Adrenal gland (tissue), 12 donors: ENCODE data around the gene FOXJ3. TPM values are rescaled to one million over a fixed set of nuclear protein-coding genes. Genes with fewer than 3 reads are reported as not detected.

ENCODE experiments used
- DNase-seq, 7 donors: peaks; one replicate each; pipeline ENCODE4 v3.0.0-alpha.2; 2019 to 2020
- H3K27ac ChIP-seq, 5 donors: fragments of 200-600 bp; sonication (generic) in 4 of 5; 1 replicate in 3 of 5; 2 replicates in 2 of 5; pipeline versions ENCODE4 v1.5.1 to v1.8.0; 2016 to 2020; ENCODE audit warnings: mild to moderate bottlenecking in 1 of 5
- H3K27me3 ChIP-seq: fragments of 200-600 bp; 2 replicates; pipeline ENCODE4 v1.8.0; 2021
- H3K36me3 ChIP-seq, 2 donors: fragments of 200-600 bp; replicated peaks in 1 of 2; 1 replicate in 1 of 2; 2 replicates in 1 of 2; pipeline versions ENCODE4 v1.5.1 to v1.8.0; 2018 to 2022
- H3K4me1 ChIP-seq, 2 donors: fragments of 200-600 bp; replicated peaks in 1 of 2; 1 replicate in 1 of 2; 2 replicates in 1 of 2; pipeline versions ENCODE4 v1.5.1 to v1.8.0; 2018 to 2021
- H3K4me3 ChIP-seq, 4 donors: fragments of 200-600 bp; sonication (generic) in 3 of 4; one replicate each; pipeline ENCODE4 v1.5.1; 2016 to 2018
- H3K9me3 ChIP-seq, 3 donors: fragments of 200-600 bp; sonication (generic) in 1 of 3; replicated peaks in 1 of 3; 1 replicate in 2 of 3; 2 replicates in 1 of 3; pipeline versions ENCODE4 v1.5.1 to v1.8.0; 2016 to 2021
- POLR2A ChIP-seq, 2 donors: fragments of 450-650 bp; IDR thresholded peaks; one replicate each; pipeline ENCODE4 v1.6.1; 2017; ENCODE audit warnings: antibody characterized with exemption in 2 of 2, mild to moderate bottlenecking in 2 of 2, moderate library complexity in 1 of 2
- WGBS, 4 donors: extraction: QIAGEN DNeasy Blood & Tissue Kit in 2 of 4; methylation state at CpG; one replicate each; pipeline versions ENCODE4 v1.1.5 to v1.1.7; 2013 to 2017; 5-methylcytosine and 5-hydroxymethylcytosine counted together
- intact Hi-C, 2 donors: fragments of 100-400 bp; cut with DNase I; formaldehyde crosslinking; loops; one replicate each; pipeline versions ENCODE4 v1.14.1 to v1.15.0; 2022 to 2023
- polyA plus RNA-seq, 3 donors: library from polyadenylated mRNA; stranded (reverse); fragments of 200-250 nt in 2 of 3; fragments of 350-450 nt in 1 of 3; fragmentation: Illumina TruSeq in 1 of 3; extraction: RNeasy Lipid Tissue Mini Kit (QIAGEN cat#74804) in 1 of 3; gene quantifications; one replicate each; pipeline ENCODE4 v1.2.3, GENCODE V29; 2013 to 2014
- total RNA-seq, 9 donors: library from RNA; depleted of rRNA in 4 of 9; stranded (reverse); fragments of >200 nt in 4 of 9; fragments of 120-200 nt in 1 of 9; fragmentation: NEBNext Ultra II Directional in 1 of 9; extraction: Animal tissue kit (Norgen Biotek cat#: 25700) in 1 of 9; gene quantifications; one replicate each; pipeline versions ENCODE4 v1.1.0 to v1.2.4, GENCODE V29; 2013 to 2023
- TF ChIP-seq, protein P1 (sequence below), 6 experiments: fragments of 450-650 bp in 4 of 6; fragments of 200-600 bp in 2 of 6; sonication (generic) in 1 of 6; IDR thresholded peaks; 1 replicate in 5 of 6; 2 replicates in 1 of 6; pipeline versions ENCODE4 v1.5.1 to v1.8.0; 2016 to 2021; ENCODE audit warnings: antibody characterized with exemption in 6 of 6, mild to moderate bottlenecking in 2 of 6, moderate library complexity in 1 of 6
- donor health status: healthy with polysubstance abuse.
- donor health status: Bipolar disorder and iron deficiency.
- donor health status: DM: yes; HTN: yes; CAD: no.
- donor health status: DM: no; HTN: no; CAD: no.
- donor health status: DM: no; HTN: no; CAD: no.
- donor health status: DM: yes; HTN: yes; CAD: no.

FOXJ3 gene
- total and polyA plus RNA-seq, 12 donors = 8.4 to 58.5 (median 33.4) TPM

DNA sequence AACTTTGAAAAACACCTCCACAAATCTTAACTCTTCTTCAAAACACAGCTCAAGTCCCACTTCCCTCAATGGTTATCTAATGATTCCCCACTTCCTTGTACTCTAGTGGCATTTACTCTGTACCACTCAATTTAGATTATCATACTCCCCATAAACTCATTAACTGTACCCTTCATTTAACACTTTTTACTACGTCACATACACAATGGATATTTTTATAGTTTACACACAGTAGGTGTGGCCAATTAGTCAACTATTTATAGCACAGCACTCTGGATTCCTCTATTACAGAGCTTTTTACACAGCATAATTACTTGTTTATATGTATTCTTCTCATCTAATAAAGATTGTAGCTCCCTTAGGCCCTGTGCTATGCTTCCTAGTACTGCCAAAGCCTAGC, 62.1 kb downstream of the FOXJ3 start:
- Histone ChIP-seq H3K27me3 (no peaks in the 10 kb centered on the region), H3K4me3 (no peak overlapping the region), H3K27ac (no peak overlapping the region), H3K9me3 (no peaks in the 10 kb centered on the region), H3K4me1 (peaks cover 0 to 3% of the 10 kb centered on the region in 2 donors), H3K36me3 (no peaks in the 10 kb centered on the region)
- intact Hi-C loops = no loop called here
- WGBS, 4 donors = 93 to 100% (median 95%) methylated on average over 1 of the region's 1 CpG
- DNase-seq = no peak
- no peak for TF ChIP-seq POLR2A (IDR thresholded peaks at IDR 0.05)
- TF ChIP-seq, protein P1, sequence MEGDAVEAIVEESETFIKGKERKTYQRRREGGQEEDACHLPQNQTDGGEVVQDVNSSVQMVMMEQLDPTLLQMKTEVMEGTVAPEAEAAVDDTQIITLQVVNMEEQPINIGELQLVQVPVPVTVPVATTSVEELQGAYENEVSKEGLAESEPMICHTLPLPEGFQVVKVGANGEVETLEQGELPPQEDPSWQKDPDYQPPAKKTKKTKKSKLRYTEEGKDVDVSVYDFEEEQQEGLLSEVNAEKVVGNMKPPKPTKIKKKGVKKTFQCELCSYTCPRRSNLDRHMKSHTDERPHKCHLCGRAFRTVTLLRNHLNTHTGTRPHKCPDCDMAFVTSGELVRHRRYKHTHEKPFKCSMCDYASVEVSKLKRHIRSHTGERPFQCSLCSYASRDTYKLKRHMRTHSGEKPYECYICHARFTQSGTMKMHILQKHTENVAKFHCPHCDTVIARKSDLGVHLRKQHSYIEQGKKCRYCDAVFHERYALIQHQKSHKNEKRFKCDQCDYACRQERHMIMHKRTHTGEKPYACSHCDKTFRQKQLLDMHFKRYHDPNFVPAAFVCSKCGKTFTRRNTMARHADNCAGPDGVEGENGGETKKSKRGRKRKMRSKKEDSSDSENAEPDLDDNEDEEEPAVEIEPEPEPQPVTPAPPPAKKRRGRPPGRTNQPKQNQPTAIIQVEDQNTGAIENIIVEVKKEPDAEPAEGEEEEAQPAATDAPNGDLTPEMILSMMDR (IDR thresholded peaks at IDR 0.05) = no peak

DNA sequence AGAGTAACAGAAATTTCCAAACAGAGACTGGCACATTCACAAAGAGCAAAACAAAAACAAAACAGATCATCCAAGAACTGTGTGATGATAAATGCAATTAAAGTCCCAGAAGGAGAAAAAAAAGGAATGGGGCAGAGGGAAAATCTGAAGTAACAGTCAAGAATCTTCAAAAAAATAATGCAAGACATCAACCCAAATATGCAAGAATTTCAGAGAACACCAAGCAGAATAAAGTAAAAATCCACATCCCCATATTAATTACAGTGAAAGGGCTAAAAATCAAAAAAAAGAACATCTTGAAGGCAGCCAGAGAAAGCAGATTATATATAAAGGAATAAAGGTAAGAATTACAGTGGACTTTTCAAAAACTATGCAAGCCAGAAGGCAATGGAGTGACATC, 67.1 kb downstream of the FOXJ3 start:
- intact Hi-C loops = loop anchor here in 1 of 2 donors (10.0 kb wide), 1 partner anchor 67 kb away; the partner anchor contains the start of gene FOXJ3
- TF ChIP-seq, protein P1 (IDR thresholded peaks at IDR 0.05) = no peak
- no peak for DNase-seq

DNA sequence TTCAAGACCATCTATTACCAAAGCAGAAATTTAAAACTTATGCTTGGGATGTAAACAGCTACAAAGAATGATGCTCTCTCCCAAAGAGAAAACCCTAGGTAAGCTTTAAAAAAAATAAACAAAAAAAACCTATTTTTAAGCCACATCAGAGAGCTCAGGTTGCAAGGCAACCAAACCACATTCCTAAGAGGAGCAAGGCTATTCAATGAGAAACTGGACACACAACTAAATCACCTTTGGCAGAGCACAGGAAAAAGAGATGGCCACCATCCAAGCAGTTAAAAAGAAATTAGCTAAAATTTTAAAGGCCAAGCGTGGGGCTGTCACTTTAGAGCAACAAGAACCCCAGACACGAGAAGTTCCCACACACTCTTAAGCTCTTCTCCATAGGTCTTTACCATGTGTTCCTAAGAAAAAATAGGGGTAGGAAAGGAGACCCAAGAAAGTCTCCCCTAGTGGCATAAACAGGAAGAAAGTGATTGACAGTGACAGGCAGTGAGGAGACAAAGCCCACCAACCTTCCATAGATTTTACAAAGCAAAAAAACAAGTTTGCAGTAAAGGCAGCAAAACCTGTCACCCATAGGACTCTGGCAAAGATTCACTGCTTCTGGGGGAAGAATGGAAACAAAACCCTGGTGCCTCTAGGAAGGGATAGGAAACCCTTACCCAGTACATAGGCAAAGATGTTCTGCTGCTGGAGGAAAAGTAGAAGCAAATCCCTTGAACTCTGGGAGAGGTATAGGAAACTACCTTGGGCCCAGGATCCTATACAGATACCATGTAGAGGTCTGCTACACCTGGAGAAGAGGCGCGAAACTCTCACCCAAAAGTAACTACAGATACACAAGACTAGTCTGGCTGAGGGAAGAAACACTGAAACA, 68.5 kb downstream of the FOXJ3 start:
- no peak overlapping the region for H3K27ac ChIP-seq
- intact Hi-C loops = loop anchor here in 1 of 2 donors (10.0 kb wide), 1 partner anchor 68 kb away; the partner anchor contains the start of gene FOXJ3
- 65 to 75% (median 72%) methylated on average over 4 of the region's 4 CpGs for WGBS, 4 donors
- TF ChIP-seq, protein P1 (IDR thresholded peaks at IDR 0.05) = no peak
- no peak for TF ChIP-seq POLR2A (IDR thresholded peaks at IDR 0.05)
- H3K9me3 ChIP-seq = no peaks in the 10 kb centered on the region
- peaks cover 0 to 15% of the 10 kb centered on the region in 2 donors for H3K4me1 ChIP-seq
- no peaks in the 10 kb centered on the region for H3K36me3 ChIP-seq
- H3K4me3 ChIP-seq = no peak overlapping the region
- peak in 2 of 7 donors; percentile 13 to 16 for DNase-seq
- H3K27me3 ChIP-seq = no peaks in the 10 kb centered on the region

More for the DNA sequence above, 67.1 kb downstream of the FOXJ3 start:
- Histone ChIP-seq H3K27ac (no peak overlapping the region), H3K36me3 (no peaks in the 10 kb centered on the region), H3K4me1 (peaks cover 0 to 15% of the 10 kb centered on the region in 2 donors), H3K4me3 (no peak overlapping the region), H3K27me3 (no peaks in the 10 kb centered on the region), H3K9me3 (no peaks in the 10 kb centered on the region)

DNA sequence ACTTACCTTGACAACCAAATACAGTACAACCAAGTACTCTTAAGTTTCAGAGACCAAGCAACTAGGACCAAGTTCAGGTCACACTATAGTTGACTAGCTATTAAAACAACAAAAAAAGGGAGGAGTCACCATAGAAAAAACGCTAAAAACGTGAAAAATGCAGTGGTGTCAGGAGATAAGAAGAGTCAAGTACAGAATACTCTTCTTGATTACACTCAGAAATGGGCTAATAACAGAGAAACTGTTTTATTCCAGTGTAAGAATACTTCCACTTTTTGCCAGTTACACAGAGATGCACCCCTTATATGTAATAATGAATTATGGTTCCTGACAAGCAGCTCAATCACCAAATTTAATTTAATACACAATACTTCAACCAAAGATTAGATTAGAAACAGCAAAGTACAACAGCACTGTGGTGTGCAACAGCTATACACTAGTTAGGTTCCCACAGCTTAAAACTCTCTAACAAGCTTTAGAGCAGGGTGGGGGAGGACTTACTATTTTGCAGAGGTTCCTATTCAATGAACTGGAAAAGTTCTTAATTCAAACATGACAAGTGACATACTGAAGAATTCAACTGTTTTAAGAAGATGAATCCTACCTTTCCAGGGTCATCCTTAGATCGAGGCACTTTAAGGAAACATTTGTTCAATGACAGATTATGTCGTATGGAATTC, 70.4 kb downstream of the FOXJ3 start:
- Histone ChIP-seq H3K4me1 (peaks cover 8 to 26% of the 10 kb centered on the region in 2 donors), H3K36me3 (no peaks in the 10 kb centered on the region), H3K27ac (no peak overlapping the region), H3K9me3 (no peaks in the 10 kb centered on the region), H3K4me3 (no peak overlapping the region), H3K27me3 (no peaks in the 10 kb centered on the region)
- 75 to 81% (median 77%) methylated on average over 4 of the region's 4 CpGs for WGBS, 4 donors
- no peak for DNase-seq
- no peak for TF ChIP-seq POLR2A (IDR thresholded peaks at IDR 0.05)
- TF ChIP-seq, protein P1 (IDR thresholded peaks at IDR 0.05) = no peak
- intact Hi-C loops = loop anchor here in 1 of 2 donors (10.0 kb wide), 1 partner anchor 70 kb away; the partner anchor contains the start of gene FOXJ3
